ENCODE results near the gene SOHLH2. TPM values are rescaled to one million over a fixed set of nuclear protein-coding genes. Genes with fewer than 3 reads are reported as not detected.

The SOHLH2 gene
- total RNA-seq, 1 donor from 2014 or later = 0.53 TPM

- Histone ChIP-seq H3K4me3 (ENCODE audit: low read depth, low read length) (no peak overlapping the region), H3K36me3 (ENCODE audit: control insufficient read depth, insufficient read depth, low read length) (no peaks in the 10 kb centered on the region), H3K27me3 (ENCODE audit: control insufficient read depth, insufficient read depth, low read length) (no peaks in the 10 kb centered on the region)
- FAIRE-seq (no peak), DNase-seq (ENCODE audit: low read depth) (peak; percentile 18)
- no peak for TF ChIP-seq CTCF (IDR thresholded peaks at IDR 0.05; ENCODE audit: insufficient read depth, low read length, severe bottlenecking)
Observed at GRCh38 chr13:36251526-36251925, 37.2 kb upstream of the SOHLH2 start.

- Histone ChIP-seq H3K36me3 (ENCODE audit: control insufficient read depth, insufficient read depth, low read length) (no peaks in the 10 kb centered on the region), H3K27me3 (ENCODE audit: control insufficient read depth, insufficient read depth, low read length) (no peaks in the 10 kb centered on the region), H3K4me3 (ENCODE audit: low read depth, low read length) (no peak overlapping the region)
- no peak for TF ChIP-seq CTCF (IDR thresholded peaks at IDR 0.05; ENCODE audit: insufficient read depth, low read length, severe bottlenecking)
- DNase-seq (ENCODE audit: low read depth) (no peak), FAIRE-seq (no peak)
Observed at GRCh38 chr13:36251017-36251416, 36.7 kb upstream of the SOHLH2 start.

GRCh38 chr13:36248700-36249099 lies 34.3 kb upstream of the SOHLH2 start:
- FAIRE-seq = no peak
- Histone ChIP-seq H3K36me3 (ENCODE audit: control insufficient read depth, insufficient read depth, low read length) (no peaks in the 10 kb centered on the region), H3K27me3 (ENCODE audit: control insufficient read depth, insufficient read depth, low read length) (no peaks in the 10 kb centered on the region), H3K4me3 (ENCODE audit: low read depth, low read length) (no peak overlapping the region)
- no peak for DNase-seq (ENCODE audit: low read depth)
- TF ChIP-seq CTCF (IDR thresholded peaks at IDR 0.05; ENCODE audit: insufficient read depth, low read length, severe bottlenecking) = no peak

- DNase-seq (ENCODE audit: low read depth) (no peak), FAIRE-seq (no peak)
- TF ChIP-seq CTCF (IDR thresholded peaks at IDR 0.05; ENCODE audit: insufficient read depth, low read length, severe bottlenecking) = no peak
- Histone ChIP-seq H3K4me3 (ENCODE audit: low read depth, low read length) (no peak overlapping the region), H3K36me3 (ENCODE audit: control insufficient read depth, insufficient read depth, low read length) (no peaks in the 10 kb centered on the region), H3K27me3 (ENCODE audit: control insufficient read depth, insufficient read depth, low read length) (no peaks in the 10 kb centered on the region)
Observed at GRCh38 chr13:36244990-36245389, 30.6 kb upstream of the SOHLH2 start.

- FAIRE-seq = no peak
Observed at GRCh38 chr13:36244073-36244472, 29.7 kb upstream of the SOHLH2 start.

More at GRCh38 chr13:36244073-36244472, 29.7 kb upstream of the SOHLH2 start:
- DNase-seq (ENCODE audit: low read depth) = no peak
- no peak overlapping the region for H3K4me3 ChIP-seq (ENCODE audit: low read depth, low read length)
- H3K27me3 ChIP-seq (ENCODE audit: control insufficient read depth, insufficient read depth, low read length) = no peaks in the 10 kb centered on the region
- H3K36me3 ChIP-seq (ENCODE audit: control insufficient read depth, insufficient read depth, low read length) = no peaks in the 10 kb centered on the region
- TF ChIP-seq CTCF (IDR thresholded peaks at IDR 0.05; ENCODE audit: insufficient read depth, low read length, severe bottlenecking) = no peak

Measured in bronchial epithelial cell (primary cell).